ENCODE data around the gene DCP1B.

DCP1B gene

DNA sequence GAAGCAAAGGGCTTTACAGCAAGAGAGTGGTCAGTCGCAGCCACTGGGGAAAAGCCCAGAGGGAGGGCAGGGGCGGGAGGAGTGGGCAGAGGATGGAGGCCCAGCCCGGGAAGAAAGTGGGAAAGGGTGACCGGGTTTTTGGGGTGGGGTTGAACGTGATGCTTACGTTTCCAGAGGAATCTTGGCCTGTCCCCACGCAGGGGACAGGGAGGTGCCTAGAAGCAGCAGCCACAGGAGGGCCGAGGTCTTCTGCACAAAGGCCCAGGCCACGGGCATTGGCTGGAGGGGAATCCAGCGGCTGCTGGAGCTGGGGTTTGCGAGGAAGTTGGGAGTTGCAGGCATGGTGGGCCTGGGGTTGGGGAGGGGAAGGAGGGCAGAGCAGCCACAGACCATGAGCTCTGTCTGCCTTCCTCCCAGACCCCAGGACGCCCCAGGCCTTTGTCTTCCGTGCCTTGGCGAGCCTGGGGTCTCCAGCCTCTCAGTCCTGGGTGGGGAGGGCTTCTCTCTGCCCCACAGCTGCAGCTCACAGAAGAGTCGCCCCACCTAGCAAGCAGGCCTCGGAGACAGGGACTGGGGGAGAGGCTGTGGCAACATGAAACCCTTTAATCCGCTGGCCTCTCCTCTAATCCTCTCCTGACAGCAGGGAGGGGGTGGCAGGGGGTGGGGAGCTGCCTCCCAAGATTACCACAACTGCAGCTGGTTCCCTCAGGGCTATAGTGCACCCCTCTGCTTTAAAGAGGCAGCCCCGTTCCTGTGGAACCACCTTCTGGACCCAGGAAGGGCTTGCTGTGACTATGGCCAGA is 86.0 kb downstream of the DCP1B start, which contains the start of gene CACNA2D4:
CACNA2D4 (minus strand) TSS at position 572 of the 803 bp plus-strand sequence; CDS start at position 393, 179 bp downstream.
- DNase-seq: peak; percentile 51

DNA sequence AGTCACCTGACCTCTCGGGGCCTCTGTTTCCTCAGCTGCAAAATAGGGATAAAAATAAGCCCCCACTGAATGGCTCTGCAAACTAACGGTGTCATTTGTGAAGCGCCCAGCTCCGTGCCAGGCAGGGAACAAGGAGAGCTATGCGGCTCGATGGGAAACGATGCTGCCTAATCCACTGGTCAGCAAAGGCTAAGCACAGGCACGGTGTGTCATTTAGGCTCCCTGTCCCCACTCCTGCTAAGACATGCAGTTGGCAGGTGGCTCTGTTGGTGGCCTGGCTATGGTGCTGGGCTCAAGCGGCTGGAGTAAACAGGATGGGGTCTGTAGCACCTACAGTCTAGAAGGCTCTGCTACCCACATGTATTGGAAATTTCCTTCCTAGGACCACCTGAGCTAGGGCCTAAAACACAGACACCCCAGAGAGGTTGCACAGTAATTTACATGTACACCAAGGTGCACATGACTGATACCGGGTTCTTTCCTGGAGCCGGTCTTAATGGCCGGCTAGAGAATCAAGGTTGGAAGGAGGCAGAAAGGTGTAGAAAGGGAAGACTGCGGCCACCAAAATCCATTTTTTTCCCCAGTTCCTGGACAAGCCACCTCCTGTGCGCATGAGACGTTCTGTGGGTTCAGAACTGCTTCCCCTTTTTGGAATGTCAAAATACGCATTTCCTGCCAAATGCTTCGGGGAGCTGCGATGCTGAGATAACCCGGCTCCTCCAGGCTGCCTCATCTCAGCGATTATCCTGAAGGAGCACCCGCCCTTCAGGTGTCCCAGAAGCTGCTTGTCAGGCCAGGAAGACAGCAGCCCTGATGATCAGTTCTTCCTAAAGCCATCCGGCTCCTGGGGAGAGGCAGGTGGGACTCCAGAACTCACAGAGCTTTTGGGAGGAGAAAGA is 86.8 kb downstream of the DCP1B start:
- peak; percentile 52 for DNase-seq

DNA sequence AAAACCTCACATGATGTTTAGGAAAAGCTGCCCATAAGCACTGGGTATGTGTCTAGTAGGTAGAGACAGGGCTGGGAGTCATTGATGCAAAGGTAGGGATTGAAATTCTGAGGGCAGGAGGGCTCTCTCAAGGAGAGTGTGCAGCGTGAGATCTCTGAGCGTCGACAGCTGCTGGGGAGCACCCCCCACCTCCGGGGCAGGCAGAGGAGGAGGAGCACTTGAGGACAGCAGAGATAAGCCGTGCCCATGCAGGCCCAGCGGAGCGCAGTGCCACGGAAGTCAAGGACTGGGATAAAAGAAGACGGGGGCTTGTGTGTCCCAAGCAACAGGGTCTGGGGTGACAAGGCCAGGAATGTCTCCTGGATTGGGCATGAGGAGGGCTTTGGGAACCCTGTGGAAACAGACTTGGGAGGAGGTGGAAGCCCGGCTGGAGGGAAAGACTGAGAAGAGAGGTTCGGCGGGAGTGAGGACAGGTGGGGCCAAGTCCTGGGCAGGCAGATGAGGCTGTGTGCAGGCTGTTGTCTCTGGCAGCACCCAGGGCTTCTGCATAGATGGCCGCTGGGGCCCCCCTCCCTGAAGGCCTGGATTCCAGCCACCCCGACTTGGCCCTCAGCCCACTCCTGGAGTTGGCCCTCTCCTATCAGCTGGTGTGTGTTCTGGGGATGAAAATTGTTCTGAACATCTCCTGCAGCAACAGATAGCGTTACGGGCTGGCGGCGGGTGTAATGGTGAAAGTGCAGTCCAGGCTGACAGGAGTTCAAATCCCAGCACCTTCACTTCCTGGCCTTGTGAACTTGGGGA is 87.7 kb downstream of the DCP1B start:
- peak; percentile 48 for DNase-seq

DNA sequence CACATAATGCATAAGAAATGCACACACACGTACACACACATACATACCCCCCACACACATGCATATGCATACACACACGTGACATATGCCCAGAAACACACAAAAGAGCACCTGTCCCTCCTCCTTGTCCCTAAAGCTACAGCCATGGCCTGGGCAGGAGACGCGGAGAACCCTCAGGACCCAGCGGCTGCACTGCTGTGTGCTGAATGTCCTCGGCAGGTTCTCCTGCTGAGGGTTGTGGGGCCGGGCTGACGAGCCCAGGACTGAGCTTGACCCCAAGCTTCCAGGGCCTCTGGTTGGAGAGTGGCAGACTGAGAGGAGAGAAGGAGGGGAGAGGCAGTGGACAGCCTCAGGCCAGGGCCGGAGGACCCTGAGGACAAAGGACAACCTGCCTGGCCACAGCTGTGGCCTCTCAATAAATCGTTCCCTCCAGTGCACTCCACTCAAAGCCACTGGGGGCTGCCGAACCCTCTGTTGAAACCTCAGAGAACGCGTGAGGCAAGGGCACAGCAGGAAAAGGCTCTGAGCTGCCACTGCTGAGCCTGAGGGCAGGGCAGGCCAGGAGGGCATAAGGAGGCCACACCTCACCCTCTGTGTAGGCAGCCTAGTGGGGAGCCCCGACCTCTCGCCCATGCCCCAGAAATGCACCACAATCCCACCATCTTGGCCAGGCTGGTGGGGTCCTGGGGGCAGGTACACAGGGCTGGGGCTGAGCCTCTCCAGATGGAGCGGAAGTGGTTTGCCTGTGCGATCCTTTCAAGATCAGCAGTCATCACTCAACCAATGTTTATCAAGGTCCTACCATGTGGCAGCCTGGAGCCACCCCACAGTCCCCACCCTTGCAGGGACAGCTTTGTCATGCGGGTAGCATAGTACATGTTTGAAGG is 88.9 kb downstream of the DCP1B start:
- peak; percentile 54 for DNase-seq

DNA sequence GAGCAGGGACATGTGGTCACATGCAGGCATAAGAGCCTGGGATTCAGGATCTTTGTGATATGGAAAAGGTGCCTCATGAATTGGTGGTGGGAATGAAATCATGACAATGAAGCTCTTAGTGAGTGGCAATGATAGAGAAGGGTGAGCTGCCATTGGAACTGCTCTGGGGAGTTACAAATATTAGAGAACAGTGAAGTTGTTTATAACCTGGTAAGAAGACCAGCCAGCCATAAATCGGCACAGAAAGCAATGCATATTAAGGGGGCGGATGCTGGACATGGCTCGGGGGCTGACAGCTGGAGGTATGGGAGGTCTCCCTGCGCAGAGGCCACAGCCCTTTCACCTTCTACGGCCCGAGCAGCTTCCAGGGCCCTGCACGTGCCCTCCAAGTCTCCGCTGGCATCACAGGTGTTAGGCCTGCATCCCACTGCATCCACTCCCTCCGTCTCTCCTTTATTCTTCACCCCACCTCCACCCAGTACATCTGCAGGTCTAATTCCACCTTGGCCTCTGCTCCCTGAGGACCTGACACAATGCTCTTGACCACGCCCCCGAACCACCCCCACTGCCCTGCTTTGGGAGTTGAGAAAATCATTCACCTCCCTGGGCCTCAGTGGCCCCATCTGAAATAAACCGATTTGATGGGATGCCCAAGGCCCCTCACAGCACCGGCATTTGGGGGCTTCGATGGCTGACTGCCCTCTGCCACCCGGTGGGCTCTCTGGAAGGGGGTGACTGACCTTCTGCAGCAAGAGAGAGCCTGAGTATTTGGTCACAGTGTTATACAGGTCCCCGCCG is 89.9 kb downstream of the DCP1B start:
- DNase-seq: peak; percentile 41

DNA sequence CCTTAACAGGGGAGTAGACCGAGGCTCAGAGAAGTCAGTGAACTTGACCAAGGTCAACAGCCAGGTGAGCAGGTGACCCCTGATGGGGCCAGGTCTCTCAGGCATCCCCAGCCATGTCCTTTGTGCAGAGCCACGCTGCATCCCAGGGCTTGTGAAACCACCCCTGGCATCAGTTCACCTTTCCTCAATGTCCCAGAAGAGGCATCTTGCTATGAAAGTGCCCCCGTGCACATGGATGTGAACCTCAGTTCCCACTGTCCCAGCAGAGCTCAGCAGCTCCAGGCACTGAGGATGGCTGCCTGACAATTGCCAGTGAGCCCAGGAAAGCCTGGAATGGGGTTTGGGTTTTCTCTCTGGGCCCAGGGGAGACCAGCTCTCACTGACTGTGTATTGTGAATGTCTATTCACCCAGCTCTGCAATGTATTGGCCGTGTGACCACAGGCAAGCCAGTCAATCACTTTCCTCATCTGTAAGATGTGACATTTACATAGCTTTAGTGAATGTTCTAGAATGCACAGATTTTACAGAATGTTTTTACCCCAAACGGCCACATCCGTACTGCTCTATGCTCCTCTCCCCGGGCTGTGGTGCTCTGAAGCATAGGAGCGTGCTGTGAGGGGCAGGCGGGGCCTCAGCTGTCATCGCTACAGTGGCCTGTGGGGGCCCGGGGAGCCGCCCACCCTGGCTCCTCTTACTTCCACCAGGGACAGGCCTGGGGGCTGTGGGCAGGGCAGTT is 90.7 kb downstream of the DCP1B start:
- peak; percentile 60 for DNase-seq

DNA sequence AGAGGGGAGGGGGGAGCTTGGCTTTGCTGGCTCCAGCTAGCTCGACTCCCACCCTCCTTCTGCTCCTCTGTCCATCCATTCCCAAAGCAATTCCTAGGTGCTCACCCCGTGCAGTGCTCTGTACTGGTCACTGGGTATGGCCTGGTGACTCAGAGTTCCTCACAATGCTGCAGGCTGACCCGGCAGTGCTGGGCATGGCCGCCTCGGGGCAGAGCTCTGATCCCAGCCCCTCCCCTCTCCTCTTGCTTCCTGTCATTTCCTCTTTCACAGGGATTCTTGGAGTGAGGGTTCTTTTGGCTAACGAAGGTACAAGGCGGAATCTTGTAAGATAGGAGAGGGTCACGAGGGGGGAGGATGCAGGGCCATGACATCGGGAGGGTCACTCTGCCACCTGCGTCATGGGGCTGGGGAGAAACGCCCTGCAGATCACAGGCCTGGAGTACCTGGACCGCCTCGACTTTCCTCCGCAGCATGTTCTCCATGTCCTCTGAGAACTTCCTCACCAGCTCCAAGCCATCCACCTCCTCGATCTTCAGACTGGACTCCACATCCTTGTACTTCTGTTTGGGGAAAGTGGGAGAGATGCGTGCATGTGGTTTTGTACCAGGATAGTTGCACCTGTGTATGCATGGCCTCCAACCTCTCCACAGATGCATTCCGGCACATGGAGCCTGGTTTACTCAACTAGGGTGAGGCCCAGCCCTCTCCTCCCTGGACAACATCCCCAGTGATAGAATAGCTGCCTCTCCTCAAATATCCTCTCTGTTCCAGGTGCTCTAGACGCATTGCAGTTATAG is 91.5 kb downstream of the DCP1B start:
- DNase-seq: peak; percentile 90

DNA sequence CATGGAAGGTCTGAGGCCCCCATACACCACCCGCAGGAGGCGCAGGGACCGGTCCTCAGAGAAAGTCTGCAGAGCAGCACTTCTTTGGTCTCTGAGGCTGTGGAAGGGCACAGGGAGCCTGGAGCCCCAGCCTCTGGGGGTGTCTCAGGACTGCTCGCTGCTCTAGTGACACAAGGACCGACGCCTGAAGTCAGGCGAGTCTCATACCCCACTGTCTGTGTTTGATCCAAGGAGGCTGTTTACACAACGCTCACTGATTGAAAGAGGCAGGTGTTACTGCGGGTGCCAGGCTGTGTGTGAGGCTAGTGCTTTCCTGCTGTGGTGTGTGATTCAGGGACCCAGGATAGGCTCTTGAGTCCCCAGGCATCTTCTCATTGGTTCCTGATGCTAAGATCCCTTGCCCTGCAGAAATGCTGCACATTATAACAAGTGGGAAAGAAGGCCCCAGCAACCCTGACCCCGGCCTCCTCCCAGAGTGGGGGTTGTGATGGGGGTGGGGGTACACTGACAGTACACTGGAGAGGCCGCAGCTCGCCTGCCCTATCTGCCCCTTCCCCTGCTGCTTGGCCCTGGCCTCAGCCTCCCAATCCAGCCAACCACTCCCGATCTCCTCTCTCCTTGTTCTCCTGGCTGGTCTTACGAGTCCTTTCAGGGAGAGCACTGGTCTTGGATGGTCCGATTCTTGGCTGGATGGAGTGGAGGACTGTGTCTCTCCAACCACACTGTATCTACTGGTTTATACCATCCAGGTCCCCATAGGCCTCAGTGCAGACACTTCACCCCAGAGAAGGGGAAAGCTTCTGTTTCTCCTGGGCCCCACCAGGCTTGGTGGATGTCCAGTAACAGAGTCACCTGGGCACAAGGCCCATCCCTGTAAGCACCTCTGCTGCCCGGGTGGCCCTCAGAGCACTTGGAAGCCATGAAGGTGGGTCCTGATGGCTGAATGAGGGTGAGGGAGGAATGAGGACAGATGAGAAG is 92.4 kb downstream of the DCP1B start:
- peak; percentile 51 for DNase-seq

DNA sequence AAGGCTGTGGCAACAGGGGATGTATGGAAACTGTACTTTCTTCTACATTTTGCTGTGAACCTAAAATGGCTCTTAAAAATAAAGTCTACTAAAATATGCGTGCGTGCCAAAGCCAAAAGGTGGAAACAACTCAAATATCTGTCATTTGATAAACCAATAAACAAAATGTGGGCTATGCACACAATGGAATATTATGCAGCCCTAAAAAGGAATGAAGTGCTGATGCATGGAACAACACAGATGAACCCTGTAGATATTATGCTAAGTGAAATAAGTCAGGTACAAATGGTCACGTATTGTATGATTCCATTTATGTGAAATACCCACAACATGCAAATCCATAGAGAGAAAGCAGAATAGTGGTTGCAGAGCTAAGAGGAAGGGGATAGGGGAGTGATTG is 93.8 kb downstream of the DCP1B start:
- DNase-seq: no peak

DNA sequence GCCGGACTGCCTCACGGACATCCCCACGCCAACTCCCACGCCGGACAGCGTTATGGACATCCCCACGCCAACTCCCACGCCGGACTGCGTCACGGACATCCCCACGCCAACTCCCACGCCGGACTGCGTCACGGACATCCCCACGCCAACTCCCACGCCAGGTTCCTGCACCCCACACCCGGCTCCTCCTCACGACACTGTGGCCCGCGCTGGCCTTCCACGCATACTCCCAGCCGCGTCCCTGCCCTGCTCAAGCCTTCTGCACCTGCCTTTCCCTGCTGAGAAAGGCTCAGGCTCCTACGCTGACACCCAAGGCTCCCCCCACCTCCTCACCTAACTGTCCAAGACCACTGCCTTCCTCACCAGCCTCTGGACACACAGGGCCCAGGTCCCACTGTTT is 95.5 kb downstream of the DCP1B start:
- peak; percentile 45 for DNase-seq

DNA sequence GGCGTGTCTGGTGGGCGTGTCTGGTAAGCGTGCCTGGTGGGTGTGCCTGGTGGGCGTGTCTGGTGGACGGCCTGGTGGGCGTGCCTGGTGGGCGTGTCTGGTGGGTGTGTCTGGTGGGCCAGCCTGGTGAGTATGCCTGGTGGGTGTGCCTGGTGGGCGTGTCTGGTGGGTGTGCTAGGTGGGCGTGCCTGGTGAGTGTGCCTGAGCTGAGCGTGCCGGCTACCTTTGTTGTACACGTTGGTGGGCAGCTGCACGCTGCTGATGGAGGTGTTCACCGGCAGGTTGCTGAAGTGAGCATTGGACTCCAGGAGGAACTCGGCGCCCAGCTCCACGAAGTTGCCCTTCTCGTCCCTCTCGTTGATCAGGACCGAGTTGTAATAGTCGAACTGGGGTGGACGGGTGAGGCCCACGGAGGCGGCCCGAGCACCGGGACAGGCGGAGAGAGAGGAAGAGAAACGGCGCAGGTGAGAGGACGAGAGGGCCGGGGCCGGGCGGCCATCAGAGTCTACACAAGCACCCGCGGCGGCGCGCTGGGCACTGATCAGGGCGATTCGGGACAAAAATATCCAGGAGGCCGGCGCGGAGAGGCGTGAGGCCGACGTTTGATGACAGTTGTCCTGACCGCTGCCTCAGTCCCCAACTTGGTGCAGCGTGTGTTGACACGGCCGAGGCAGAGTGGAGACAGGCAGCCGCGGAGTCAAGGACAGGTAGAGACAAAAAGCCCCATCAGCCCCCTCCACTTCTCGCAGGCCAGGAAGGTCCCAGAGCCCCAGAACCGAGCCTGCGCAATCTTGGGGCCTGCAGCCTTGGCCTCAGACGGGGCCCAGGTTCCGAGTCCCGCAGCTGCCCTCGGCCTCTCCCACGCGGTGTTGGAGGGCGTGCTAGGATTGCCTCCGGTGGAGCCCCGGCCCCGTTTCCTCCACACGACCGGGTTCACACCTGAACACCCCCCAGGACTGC is 96.3 kb downstream of the DCP1B start:
- peak; percentile 53 for DNase-seq

DNA sequence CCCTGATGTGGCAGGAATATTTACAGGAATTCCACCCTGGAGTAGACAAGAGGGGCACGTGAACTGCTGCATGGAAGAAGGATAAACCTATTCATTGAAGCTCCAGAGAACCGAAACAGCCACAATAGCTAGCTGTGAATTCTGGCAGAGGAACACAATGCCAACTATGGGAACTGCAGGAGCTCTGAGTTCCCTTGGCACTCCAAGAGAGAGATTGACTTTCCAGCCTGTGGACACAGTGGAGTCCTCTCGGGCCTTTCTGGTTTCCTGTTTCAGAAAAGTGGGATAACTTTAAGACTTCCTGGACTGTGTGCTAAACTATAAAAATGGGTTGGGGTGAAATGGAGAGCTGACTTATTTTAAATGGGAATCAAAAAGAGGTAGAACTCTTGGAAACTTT is 97.7 kb downstream of the DCP1B start:
- no peak for DNase-seq

DNA sequence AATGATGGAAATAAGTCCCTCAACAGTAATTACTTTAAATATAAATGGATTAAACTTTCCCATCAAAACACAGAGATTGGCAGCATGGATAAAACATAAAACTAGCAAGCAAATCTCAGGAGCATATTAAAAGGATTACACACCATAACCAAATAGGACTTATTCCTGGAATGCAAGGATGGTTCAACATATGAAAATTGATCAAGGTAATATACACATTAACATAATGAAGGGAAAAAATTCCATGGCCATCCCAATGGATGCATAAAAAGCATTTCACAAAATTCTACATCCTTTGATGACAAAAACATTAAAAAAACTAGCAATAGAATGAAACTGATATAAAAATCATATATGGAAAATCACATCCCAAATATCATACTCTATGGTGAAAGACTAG is 99.4 kb downstream of the DCP1B start:
- DNase-seq: no peak

DNA sequence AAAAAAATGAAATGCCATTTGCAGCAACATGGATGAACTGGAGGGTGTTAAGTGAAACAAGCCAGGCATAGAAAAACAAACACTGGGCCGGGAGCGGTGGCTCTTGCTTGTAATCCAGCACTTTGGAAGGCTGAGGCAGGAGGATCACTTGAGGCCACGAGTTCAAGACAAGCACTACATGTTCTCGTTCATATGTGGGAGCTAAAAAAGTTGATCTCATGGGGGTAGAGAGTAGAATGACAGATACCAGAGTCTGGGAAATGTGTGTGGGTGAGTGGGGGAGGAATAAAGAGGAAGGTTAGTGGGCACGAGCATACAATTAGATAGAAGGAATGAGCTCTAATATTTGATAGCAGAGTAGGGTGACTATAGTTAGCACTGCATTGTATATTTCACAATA is 107.3 kb downstream of the DCP1B start:
- DNase-seq: no peak

All from islet precursor cell (in vitro differentiated cells).